HepG2 (cell line): ENCODE data around the gene RPS14. TPM values are rescaled to one million over a fixed set of nuclear protein-coding genes. Genes with fewer than 3 reads are reported as not detected.

ENCODE experiments used
- BCLAF1 ChIP-seq: fragments of 450-650 bp; IDR thresholded peaks from 2 replicates; pipeline ENCODE4 v1.6.1; 2017; ENCODE audit warnings: mild to moderate bottlenecking
- CEBPB ChIP-seq: IDR thresholded peaks from 2 replicates; pipeline ENCODE4 v1.6.1; 2011; ENCODE audit warnings: low read depth, low read length, improper control_type of control experiment, borderline replicate concordance
- FOXP4 ChIP-seq: sonication (generic); formaldehyde crosslinking; IDR thresholded peaks from 2 replicates; pipeline ENCODE4 v1.4.0; 2020; ENCODE audit warnings: missing genetic modification reagents
- HNRNPL ChIP-seq: fragments of 200-400 bp; formaldehyde crosslinking; IDR thresholded peaks from 2 replicates; pipeline ENCODE4 v1.6.1; 2017; ENCODE audit warnings: mild to moderate bottlenecking, low read depth, low read length
- LCORL ChIP-seq, 2 experiments: fragments of 450-650 bp in 1 of 2; sonication (generic) in 1 of 2; formaldehyde crosslinking in 1 of 2; IDR thresholded peaks; 2 replicates each; pipeline versions ENCODE4 v1.5.0 to v1.6.1; 2017 to 2020; ENCODE audit warnings: antibody characterized with exemption in 1 of 2, missing genetic modification reagents in 1 of 2
- MAFK ChIP-seq, 2 experiments: IDR thresholded peaks in 1 of 2; conservative IDR thresholded peaks in 1 of 2; 2 replicates each; pipeline ENCODE4 v1.6.1; 2011; ENCODE audit warnings: improper control_type of control experiment in 2 of 2, low read length in 2 of 2
- MED13 ChIP-seq: sonication (generic); formaldehyde crosslinking; IDR thresholded peaks from 2 replicates; pipeline ENCODE4 v1.5.0; 2020; ENCODE audit warnings: missing genetic modification reagents
- POLR2AphosphoS2 ChIP-seq: IDR thresholded peaks from 2 replicates; pipeline ENCODE4 v1.6.1; 2011; ENCODE audit warnings: low read depth, low read length, improper control_type of control experiment
- SRSF4 ChIP-seq: fragments of 200-400 bp; formaldehyde crosslinking; IDR thresholded peaks from one replicate; pipeline ENCODE4 v1.6.1; 2018; ENCODE audit warnings: mild to moderate bottlenecking, low read depth, low read length, moderate library complexity; ENCODE audit not compliant: poor library complexity, severe bottlenecking
- ZMYM4 ChIP-seq: sonication (generic); formaldehyde crosslinking; IDR thresholded peaks from 2 replicates; pipeline ENCODE4 v1.8.1; 2023; ENCODE audit warnings: mild to moderate bottlenecking, missing genetic modification reagents
- ZNF281 ChIP-seq: sonication (generic); formaldehyde crosslinking; IDR thresholded peaks from 2 replicates; pipeline ENCODE4 v1.4.0; 2020; ENCODE audit warnings: missing genetic modification reagents, borderline replicate concordance
- ZNF674 ChIP-seq: sonication (generic); formaldehyde crosslinking; IDR thresholded peaks from 2 replicates; pipeline ENCODE4 v1.5.0; 2020; ENCODE audit warnings: low read depth, mild to moderate bottlenecking, missing genetic modification reagents
- polyA plus RNA-seq, 8 experiments: library from polyadenylated mRNA; depleted of rRNA in 3 of 8; stranded (reverse) in 7 of 8; unstranded in 1 of 8; fragments of >200 nt; fragmentation: Illumina TruSeq in 4 of 8; extraction: Trizol in 4 of 8; gene quantifications; 2 replicates each; pipeline versions ENCODE4 v1.2.1 to v1.2.3, GENCODE V29; 2011 to 2016; ENCODE audit warnings: low read depth in 4 of 8, missing spikeins in 1 of 8, mixed read lengths in 1 of 8; ENCODE audit not compliant: insufficient read depth in 1 of 8
- total RNA-seq, 5 experiments: library from RNA; depleted of rRNA; stranded (reverse); fragments of >200 nt; fragmentation: Illumina TruSeq; extraction: Trizol; gene quantifications; 2 replicates each; pipeline ENCODE4 v1.2.3, GENCODE V29; 2016; ENCODE audit warnings: low read depth in 1 of 5
- TF ChIP-seq, protein P1 (sequence below): IDR thresholded peaks from 2 replicates; pipeline ENCODE4 v1.4.0; 2020; ENCODE audit warnings: mild to moderate bottlenecking, missing genetic modification reagents
- TF ChIP-seq, protein P2 (sequence below): sonication (generic); formaldehyde crosslinking; IDR thresholded peaks from 2 replicates; pipeline ENCODE4 v1.8.0; 2022; ENCODE audit warnings: mild to moderate bottlenecking, missing genetic modification reagents, borderline replicate concordance

Gene RPS14
- total and polyA plus RNA-seq, 2 of the 13 experiments (the other 11 are each of a cell fraction or from before 2014, with no cell fraction given), result 2,116 to 3,295 TPM

DNA sequence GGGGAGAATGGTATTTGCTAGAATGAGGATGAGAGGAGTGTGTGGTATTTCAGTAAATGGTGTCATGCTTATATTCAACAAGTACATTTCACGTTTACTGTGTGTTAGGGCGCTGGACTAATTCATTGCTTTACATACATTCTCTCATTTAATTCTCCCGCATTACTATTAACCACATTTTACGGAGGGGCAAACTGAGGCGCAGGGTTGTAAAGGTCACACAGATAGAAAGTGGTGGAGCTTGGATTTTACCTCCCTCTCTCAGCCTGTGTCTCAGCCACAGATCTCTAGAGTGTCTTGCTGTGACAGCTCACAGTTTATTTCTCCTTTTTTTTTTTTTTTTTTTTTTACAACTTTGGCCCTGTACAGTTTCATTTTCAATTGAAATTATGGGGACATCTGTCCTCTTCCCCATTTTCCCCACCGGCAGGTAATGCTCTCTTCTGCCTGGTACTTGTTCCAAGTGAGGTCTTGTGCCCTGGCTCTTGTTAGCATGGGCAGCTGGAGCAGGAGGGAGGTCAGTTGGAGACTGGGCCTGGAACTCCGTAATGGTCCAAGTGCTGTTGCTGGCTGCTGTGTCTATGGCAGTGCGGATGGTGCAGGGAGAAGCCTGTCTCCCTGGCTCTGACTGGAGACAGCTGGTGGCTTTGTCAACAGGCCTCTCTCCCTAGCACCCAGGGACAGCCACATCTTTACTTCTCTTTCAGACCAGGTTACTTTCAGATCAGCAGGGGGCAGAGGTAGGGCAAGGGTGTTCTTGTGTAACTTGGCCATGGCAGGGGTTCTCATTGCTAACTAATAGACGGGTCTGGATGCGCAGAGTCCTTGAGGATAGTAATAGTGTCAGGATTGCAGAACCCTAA lies 37.9 kb upstream of the RPS14 start (continued):
- no peak for TF ChIP-seq ZNF674 (CRISPR knock-in tag)
- TF ChIP-seq ZMYM4 (CRISPR knock-in tag), result no peak
- no peak for TF ChIP-seq POLR2AphosphoS2
- TF ChIP-seq LCORL (IDR thresholded peaks at IDR 0.05), result no peak
- TF ChIP-seq LCORL (CRISPR knock-in tag; IDR thresholded peaks at IDR 0.05), result peak; percentile 37; the same call in 1 of the 2 replicates
- no peak for TF ChIP-seq MED13 (CRISPR knock-in tag)
- TF ChIP-seq BCLAF1, result no peak
- TF ChIP-seq, protein P1, sequence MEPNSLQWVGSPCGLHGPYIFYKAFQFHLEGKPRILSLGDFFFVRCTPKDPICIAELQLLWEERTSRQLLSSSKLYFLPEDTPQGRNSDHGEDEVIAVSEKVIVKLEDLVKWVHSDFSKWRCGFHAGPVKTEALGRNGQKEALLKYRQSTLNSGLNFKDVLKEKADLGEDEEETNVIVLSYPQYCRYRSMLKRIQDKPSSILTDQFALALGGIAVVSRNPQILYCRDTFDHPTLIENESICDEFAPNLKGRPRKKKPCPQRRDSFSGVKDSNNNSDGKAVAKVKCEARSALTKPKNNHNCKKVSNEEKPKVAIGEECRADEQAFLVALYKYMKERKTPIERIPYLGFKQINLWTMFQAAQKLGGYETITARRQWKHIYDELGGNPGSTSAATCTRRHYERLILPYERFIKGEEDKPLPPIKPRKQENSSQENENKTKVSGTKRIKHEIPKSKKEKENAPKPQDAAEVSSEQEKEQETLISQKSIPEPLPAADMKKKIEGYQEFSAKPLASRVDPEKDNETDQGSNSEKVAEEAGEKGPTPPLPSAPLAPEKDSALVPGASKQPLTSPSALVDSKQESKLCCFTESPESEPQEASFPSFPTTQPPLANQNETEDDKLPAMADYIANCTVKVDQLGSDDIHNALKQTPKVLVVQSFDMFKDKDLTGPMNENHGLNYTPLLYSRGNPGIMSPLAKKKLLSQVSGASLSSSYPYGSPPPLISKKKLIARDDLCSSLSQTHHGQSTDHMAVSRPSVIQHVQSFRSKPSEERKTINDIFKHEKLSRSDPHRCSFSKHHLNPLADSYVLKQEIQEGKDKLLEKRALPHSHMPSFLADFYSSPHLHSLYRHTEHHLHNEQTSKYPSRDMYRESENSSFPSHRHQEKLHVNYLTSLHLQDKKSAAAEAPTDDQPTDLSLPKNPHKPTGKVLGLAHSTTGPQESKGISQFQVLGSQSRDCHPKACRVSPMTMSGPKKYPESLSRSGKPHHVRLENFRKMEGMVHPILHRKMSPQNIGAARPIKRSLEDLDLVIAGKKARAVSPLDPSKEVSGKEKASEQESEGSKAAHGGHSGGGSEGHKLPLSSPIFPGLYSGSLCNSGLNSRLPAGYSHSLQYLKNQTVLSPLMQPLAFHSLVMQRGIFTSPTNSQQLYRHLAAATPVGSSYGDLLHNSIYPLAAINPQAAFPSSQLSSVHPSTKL (CRISPR knock-in tag), result peak; percentile 33
- peak; percentile 40; the same call in 1 of the 2 replicates for TF ChIP-seq CEBPB
- TF ChIP-seq ZNF281 (CRISPR knock-in tag), result 0 out of 2 replicates have a peak, but pooled peaks have one; percentile 13
- TF ChIP-seq HNRNPL, result no peak
- TF ChIP-seq, protein P2, sequence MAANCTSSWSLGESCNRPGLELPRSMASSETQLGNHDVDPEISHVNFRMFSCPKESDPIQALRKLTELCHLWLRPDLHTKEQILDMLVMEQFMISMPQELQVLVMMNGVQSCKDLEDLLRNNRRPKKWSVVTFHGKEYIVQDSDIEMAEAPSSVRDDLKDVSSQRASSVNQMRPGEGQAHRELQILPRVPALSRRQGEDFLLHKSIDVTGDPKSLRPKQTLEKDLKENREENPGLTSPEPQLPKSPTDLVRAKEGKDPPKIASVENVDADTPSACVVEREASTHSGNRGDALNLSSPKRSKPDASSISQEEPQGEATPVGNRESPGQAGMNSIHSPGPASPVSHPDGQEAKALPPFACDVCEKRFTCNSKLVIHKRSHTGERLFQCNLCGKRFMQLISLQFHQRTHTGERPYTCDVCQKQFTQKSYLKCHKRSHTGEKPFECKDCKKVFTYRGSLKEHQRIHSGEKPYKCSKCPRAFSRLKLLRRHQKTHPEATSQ (CRISPR knock-in tag), result no peak
- no peak for TF ChIP-seq MAFK (conservative IDR thresholded peaks at IDR 0.05 in 1 of 2, IDR thresholded peaks at IDR 0.05 in 1 of 2; ENCODE audit: low read length in 2 of 2)
- TF ChIP-seq FOXP4 (CRISPR knock-in tag), result no peak
- TF ChIP-seq SRSF4, result no peak
